ENCODE data around the gene SPRR2E. TPM values are rescaled to one million over a fixed set of nuclear protein-coding genes. Genes with fewer than 3 reads are reported as not detected.

SPRR2E gene
- total RNA-seq, 2 donors from 2014 or later, result not detected

DNA sequence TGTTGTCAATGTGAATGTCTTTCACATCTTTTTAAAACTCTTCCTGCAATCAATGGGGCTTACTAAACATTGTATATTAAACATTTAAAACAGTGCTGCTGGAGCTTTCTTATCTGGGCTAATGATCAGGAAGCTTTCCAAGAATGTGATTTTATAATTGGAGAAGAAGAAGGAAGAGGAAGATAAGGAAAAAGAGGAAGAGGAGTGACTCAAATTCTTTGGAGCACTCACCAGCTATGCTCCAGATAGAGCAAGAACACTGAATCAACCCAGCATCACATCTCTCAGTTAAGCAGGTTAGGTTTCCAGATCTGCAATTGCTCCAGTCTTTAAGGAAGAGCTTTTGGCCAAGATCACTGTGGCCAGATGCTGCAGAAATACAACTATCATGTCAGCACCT, 1.4 kb upstream of the SPRR2E start:
- no peak for ATAC-seq

DNA sequence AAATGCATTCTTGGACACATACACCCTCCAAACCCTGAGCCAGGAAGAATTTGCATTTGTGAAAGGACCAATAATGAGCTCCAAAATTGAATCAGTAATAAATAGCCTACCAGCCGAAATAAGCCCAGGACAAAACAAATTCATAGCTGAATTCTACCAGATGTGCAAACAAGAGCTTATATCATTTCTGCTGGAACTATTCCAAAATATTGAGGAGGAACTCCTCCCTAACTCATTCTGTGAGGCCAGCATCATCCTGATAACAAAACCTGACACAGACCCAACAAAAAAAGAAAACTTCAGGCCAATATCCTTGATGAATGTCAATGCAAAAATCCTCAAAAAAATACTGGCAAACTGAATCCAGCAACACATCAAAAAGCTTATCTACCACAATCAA, 6.7 kb downstream of the SPRR2E start:
- 45 to 61% methylated on average over 1 of the region's 1 CpG for WGBS, 2 donors
- H3K27me3 ChIP-seq, result no peaks in the 10 kb centered on the region
- H3K4me1 ChIP-seq, result no peaks in the 10 kb centered on the region
- no peaks in the 10 kb centered on the region for H3K36me3 ChIP-seq (replicated peaks in 1 of 2; ENCODE audit: insufficient read depth in 1 of 2, low read depth in 2 of 2)
- H3K27ac ChIP-seq, result no peak overlapping the region
- H3K4me3 ChIP-seq, result no peak overlapping the region
- no peak for TF ChIP-seq POLR2A (IDR thresholded peaks at IDR 0.05)
- TF ChIP-seq, protein P1, sequence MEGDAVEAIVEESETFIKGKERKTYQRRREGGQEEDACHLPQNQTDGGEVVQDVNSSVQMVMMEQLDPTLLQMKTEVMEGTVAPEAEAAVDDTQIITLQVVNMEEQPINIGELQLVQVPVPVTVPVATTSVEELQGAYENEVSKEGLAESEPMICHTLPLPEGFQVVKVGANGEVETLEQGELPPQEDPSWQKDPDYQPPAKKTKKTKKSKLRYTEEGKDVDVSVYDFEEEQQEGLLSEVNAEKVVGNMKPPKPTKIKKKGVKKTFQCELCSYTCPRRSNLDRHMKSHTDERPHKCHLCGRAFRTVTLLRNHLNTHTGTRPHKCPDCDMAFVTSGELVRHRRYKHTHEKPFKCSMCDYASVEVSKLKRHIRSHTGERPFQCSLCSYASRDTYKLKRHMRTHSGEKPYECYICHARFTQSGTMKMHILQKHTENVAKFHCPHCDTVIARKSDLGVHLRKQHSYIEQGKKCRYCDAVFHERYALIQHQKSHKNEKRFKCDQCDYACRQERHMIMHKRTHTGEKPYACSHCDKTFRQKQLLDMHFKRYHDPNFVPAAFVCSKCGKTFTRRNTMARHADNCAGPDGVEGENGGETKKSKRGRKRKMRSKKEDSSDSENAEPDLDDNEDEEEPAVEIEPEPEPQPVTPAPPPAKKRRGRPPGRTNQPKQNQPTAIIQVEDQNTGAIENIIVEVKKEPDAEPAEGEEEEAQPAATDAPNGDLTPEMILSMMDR (IDR thresholded peaks at IDR 0.05), result no peak
- no peak for ATAC-seq
- no peak for DNase-seq
- no peaks in the 10 kb centered on the region for H3K9me3 ChIP-seq
- intact Hi-C loops (cut with DNase I), result no loop called here

More for the DNA sequence above, 1.4 kb upstream of the SPRR2E start:
- Histone ChIP-seq H3K27me3 (no peaks in the 10 kb centered on the region), H3K36me3 (replicated peaks in 1 of 2; ENCODE audit: insufficient read depth in 1 of 2, low read depth in 2 of 2) (no peaks in the 10 kb centered on the region), H3K4me1 (no peaks in the 10 kb centered on the region), H3K9me3 (no peaks in the 10 kb centered on the region), H3K4me3 (no peak overlapping the region), H3K27ac (no peak overlapping the region)
- TF ChIP-seq POLR2A (IDR thresholded peaks at IDR 0.05), result no peak
- TF ChIP-seq, protein P1 (IDR thresholded peaks at IDR 0.05), result no peak
- no peak for DNase-seq
- intact Hi-C loops (cut with DNase I), result no loop called here

DNA sequence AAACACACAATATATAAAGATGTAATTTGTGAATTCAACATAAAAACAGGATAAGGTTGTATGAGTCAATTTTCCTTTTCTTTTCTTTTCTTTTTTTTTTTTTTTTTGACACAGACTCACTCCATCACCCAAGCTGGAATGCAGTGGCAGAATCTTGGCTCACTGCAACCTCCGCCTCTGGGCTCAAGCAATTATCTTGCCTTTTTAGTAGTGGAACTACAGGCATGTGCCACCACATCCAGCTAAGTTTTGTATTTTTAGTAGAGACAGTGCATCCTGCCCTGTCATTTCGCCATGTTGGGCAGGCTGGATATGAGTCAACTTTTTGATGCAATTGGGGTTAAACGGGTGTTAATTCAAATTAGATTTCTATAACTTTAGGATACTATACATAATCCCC, 12.6 kb downstream of the SPRR2E start:
- Histone ChIP-seq H3K4me3 (no peak overlapping the region), H3K4me1 (no peaks in the 10 kb centered on the region), H3K27me3 (no peaks in the 10 kb centered on the region), H3K36me3 (replicated peaks in 1 of 2; ENCODE audit: insufficient read depth in 1 of 2, low read depth in 2 of 2) (no peaks in the 10 kb centered on the region), H3K9me3 (no peaks in the 10 kb centered on the region), H3K27ac (no peak overlapping the region)
- intact Hi-C loops (cut with DNase I), result no loop called here
- no peak for TF ChIP-seq POLR2A (IDR thresholded peaks at IDR 0.05)
- TF ChIP-seq, protein P1 (IDR thresholded peaks at IDR 0.05), result no peak
- 91 to 93% methylated on average over 3 of the region's 3 CpGs for WGBS, 2 donors
- ATAC-seq (no peak), DNase-seq (no peak)

DNA sequence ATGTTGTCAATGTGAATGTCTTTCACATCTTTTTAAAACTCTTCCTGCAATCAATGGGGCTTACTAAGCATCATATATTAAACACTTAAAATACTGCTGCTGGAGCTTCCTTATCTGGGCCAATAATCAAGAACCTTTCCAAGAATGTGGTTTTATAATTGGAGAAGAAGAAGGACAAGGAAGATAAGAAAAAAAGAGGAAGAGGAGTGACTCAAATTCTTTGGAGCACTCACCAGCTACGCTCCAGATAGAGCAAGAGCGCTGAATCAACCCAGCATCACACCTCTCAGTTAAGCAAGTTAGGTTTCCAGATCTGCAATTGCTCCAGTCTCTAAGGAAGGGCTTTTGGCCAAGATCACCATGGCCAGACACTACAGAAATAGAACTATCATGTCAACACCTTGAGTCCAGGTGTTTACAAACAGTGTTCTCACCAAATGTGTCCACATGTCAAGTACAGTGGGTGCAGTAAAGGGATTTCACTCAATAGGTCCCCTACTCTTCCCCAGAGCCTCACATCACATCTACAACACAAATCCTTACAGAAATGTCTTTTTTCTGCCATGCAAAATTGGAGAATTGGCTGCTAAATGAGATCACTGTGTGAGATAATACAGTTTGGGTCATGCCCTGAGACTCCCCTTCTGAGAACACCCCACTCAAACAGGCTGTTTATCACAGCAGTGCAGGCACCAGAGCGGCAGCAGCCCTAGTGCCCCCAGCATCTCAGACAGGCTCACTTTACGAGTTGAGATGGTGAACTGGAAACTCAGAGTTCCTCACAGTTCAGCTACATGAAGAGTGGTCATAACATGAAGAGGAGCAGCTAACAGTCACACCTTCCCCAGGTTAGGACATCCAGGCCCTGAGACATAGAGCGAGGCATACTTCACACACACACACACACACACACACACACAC, 21.3 kb downstream of the SPRR2E start:
- H3K27ac ChIP-seq, result no peak overlapping the region
- 82 to 84% methylated on average over 5 of the region's 5 CpGs for WGBS, 2 donors
- intact Hi-C loops (cut with DNase I), result no loop called here

More for the DNA sequence above, 21.3 kb downstream of the SPRR2E start:
- DNase-seq (no peak), ATAC-seq (no peak)
- Histone ChIP-seq H3K4me1 (no peaks in the 10 kb centered on the region), H3K9me3 (no peaks in the 10 kb centered on the region), H3K4me3 (no peak overlapping the region), H3K36me3 (replicated peaks in 1 of 2; ENCODE audit: insufficient read depth in 1 of 2, low read depth in 2 of 2) (no peaks in the 10 kb centered on the region), H3K27me3 (no peaks in the 10 kb centered on the region)
- TF ChIP-seq POLR2A (IDR thresholded peaks at IDR 0.05), result no peak
- TF ChIP-seq, protein P1 (IDR thresholded peaks at IDR 0.05), result no peak

Data from body of pancreas (tissue), 4 donors.